SK-N-SH (cell line): ENCODE results near the gene MORN5. TPM values are rescaled to one million over a fixed set of nuclear protein-coding genes. Genes with fewer than 3 reads are reported as not detected.
"Not testable (repeated sequence)": the region's sequence is repeated elsewhere in the genome, so short reads cannot be mapped to it uniquely, and the experiment has no call there.

Experiments
- CTCF ChIA-PET: fragments of 300-600, 350-600 bp; formaldehyde crosslinking; extraction: SDS; loops from one replicate; lab custom pipeline; 2021; lab: Yijun Ruan, JAX
- POLR2A ChIA-PET: fragments of 350-600 bp; sonication (Branson Sonifier 250); formaldehyde crosslinking; extraction: SDS; loops from one replicate; lab custom pipeline; 2020; ENCODE audit warnings: antibody characterized with exemption, inconsistent platforms; lab: Yijun Ruan, JAX
- DNase-seq: peaks from one replicate; pipeline ENCODE4 v3.0.0; 2012
- H2AFZ ChIP-seq: fragments of 200-600 bp; sonication (generic); 2 replicates; pipeline ENCODE4 v1.8.1; 2016; ENCODE audit warnings: antibody characterized with exemption, mild to moderate bottlenecking, low read depth
- H3F3A ChIP-seq: fragments of 200-600 bp; sonication (generic); replicated peaks from 2 replicates; pipeline ENCODE3; 2016; ENCODE audit warnings: antibody characterized with exemption, mild to moderate bottlenecking; ENCODE audit not compliant: insufficient read depth
- H3K27ac ChIP-seq, 2 experiments: fragments of 200-500 bp in 1 of 2; fragments of 200-600 bp in 1 of 2; sonication (Bioruptor generic) in 1 of 2; sonication (generic), shearing (Covaris generic) in 1 of 2; 2 replicates each; pipeline versions ENCODE4 v1.5.1 to v1.6.1; 2014 to 2016; ENCODE audit warnings: low read depth in 2 of 2, inconsistent platforms in 1 of 2, low read length in 1 of 2, mild to moderate bottlenecking in 1 of 2, mixed read lengths in 1 of 2
- H3K27me3 ChIP-seq: fragments of 200-600 bp; sonication (generic), shearing (Covaris generic); 2 replicates; pipeline ENCODE4 v1.6.1; 2016; ENCODE audit warnings: mixed run types; ENCODE audit not compliant: insufficient read depth
- H3K36me3 ChIP-seq, 2 experiments: fragments of 200-500 bp in 1 of 2; fragments of 200-600 bp in 1 of 2; sonication (Bioruptor generic) in 1 of 2; sonication (generic) in 1 of 2; replicated peaks in 1 of 2; 2 replicates each; pipeline versions ENCODE3 to v1.5.1; 2014 to 2016; ENCODE audit warnings: low read length in 1 of 2, mild to moderate bottlenecking in 1 of 2; ENCODE audit not compliant: insufficient read depth in 2 of 2, control insufficient read depth in 1 of 2
- H3K4me1 ChIP-seq, 2 experiments: fragments of 200-500 bp in 1 of 2; fragments of 200-600 bp in 1 of 2; sonication (Bioruptor generic) in 1 of 2; sonication (generic), shearing (Covaris generic) in 1 of 2; 2 replicates each; pipeline versions ENCODE4 v1.5.1 to v1.6.1; 2014 to 2016; ENCODE audit warnings: low read depth in 1 of 2, low read length in 1 of 2, mixed run types in 1 of 2; ENCODE audit not compliant: insufficient read depth in 2 of 2, control insufficient read depth in 1 of 2
- H3K4me2 ChIP-seq: fragments of 200-600 bp; sonication (generic), shearing (Covaris generic); 2 replicates; pipeline ENCODE4 v1.6.1; 2017; ENCODE audit warnings: mixed run types
- H3K4me3 ChIP-seq, 2 experiments: fragments of 200-500 bp in 1 of 2; fragments of 200-600 bp in 1 of 2; sonication (Bioruptor generic) in 1 of 2; sonication (generic), shearing (Covaris generic) in 1 of 2; 2 replicates each; pipeline versions ENCODE4 v1.5.1 to v1.8.1; 2014 to 2016; ENCODE audit warnings: low read depth in 2 of 2, inconsistent platforms in 1 of 2, low read length in 1 of 2, mild to moderate bottlenecking in 1 of 2, mixed read lengths in 1 of 2, moderate library complexity in 1 of 2
- H3K79me2 ChIP-seq: fragments of 200-600 bp; sonication (generic); 2 replicates; pipeline ENCODE4 v1.8.1; 2017; ENCODE audit warnings: mild to moderate bottlenecking; ENCODE audit not compliant: insufficient read depth
- H3K9ac ChIP-seq: fragments of 200-600 bp; sonication (generic); 2 replicates; pipeline ENCODE4 v1.6.1; 2017; ENCODE audit warnings: mixed run types
- H3K9me2 ChIP-seq: fragments of 200-600 bp; sonication (generic); 2 replicates; pipeline ENCODE4 v1.6.1; 2017; ENCODE audit warnings: mixed run types
- H3K9me3 ChIP-seq: fragments of 200-600 bp; sonication (generic); 2 replicates; pipeline ENCODE4 v1.6.1; 2017; ENCODE audit warnings: mixed run types, mild to moderate bottlenecking, moderate library complexity
- H4K20me1 ChIP-seq: fragments of 200-600 bp; sonication (generic); 2 replicates; pipeline ENCODE4 v1.6.1; 2017; ENCODE audit warnings: mild to moderate bottlenecking, mixed run types; ENCODE audit not compliant: insufficient read depth
- CHD2 ChIP-seq: fragments of 150-350 bp; IDR thresholded peaks from 2 replicates; pipeline ENCODE4 v1.6.1; 2018; ENCODE audit warnings: low read length; ENCODE audit not compliant: partially characterized antibody
- CTCF ChIP-seq: fragments of 200-600 bp; sonication (generic); IDR thresholded peaks from 2 replicates; pipeline ENCODE4 v1.6.1; 2017; ENCODE audit warnings: antibody characterized with exemption, mild to moderate bottlenecking, moderate library complexity
- ELF1 ChIP-seq: IDR thresholded peaks from 2 replicates; pipeline ENCODE4 v1.4.0; 2012
- EZH2phosphoT487 ChIP-seq: fragments of 200-600 bp; sonication (generic); IDR thresholded peaks from 2 replicates; pipeline ENCODE4 v1.6.1; 2017; ENCODE audit warnings: low read depth, mixed run types, mild to moderate bottlenecking, antibody characterized with exemption, moderate library complexity, borderline replicate concordance
- FOSL2 ChIP-seq: IDR thresholded peaks from 2 replicates; pipeline ENCODE4 v1.4.0; 2012; ENCODE audit warnings: low read depth, mild to moderate bottlenecking, moderate library complexity, borderline replicate concordance
- FOXM1 ChIP-seq: IDR thresholded peaks from 2 replicates; pipeline ENCODE4 v1.4.0; 2012; ENCODE audit warnings: low read depth, mild to moderate bottlenecking
- GABPA ChIP-seq: IDR thresholded peaks from 2 replicates; pipeline ENCODE4 v1.4.0; 2012; ENCODE audit warnings: low read depth, mild to moderate bottlenecking
- GATA2 ChIP-seq: sonication (generic); formaldehyde crosslinking; IDR thresholded peaks from 2 replicates; pipeline ENCODE4 v1.5.0; 2020; ENCODE audit warnings: mild to moderate bottlenecking, missing genetic modification reagents
- JUND ChIP-seq: IDR thresholded peaks from 2 replicates; pipeline ENCODE4 v1.4.0; 2012
- MEF2A ChIP-seq: IDR thresholded peaks from 2 replicates; pipeline ENCODE4 v1.4.0; 2012; ENCODE audit warnings: low read depth, borderline replicate concordance
- MXI1 ChIP-seq: IDR thresholded peaks from 2 replicates; pipeline ENCODE4 v1.6.1; 2012; ENCODE audit warnings: mild to moderate bottlenecking, low read depth, low read length, improper control_type of control experiment
- NFIC ChIP-seq: IDR thresholded peaks from 2 replicates; pipeline ENCODE4 v1.4.0; 2012; ENCODE audit warnings: borderline replicate concordance
- NRF1 ChIP-seq: IDR thresholded peaks from 2 replicates; pipeline ENCODE4 v1.6.1; 2012; ENCODE audit warnings: low read depth, mild to moderate bottlenecking, low read length
- POLR2AphosphoS5 ChIP-seq: IDR thresholded peaks from 2 replicates; pipeline ENCODE4 v1.6.1; 2012; ENCODE audit warnings: low read depth, low read length
- RAD21 ChIP-seq: IDR thresholded peaks from 2 replicates; pipeline ENCODE4 v1.6.1; 2012; ENCODE audit warnings: mild to moderate bottlenecking, low read length
- RCOR1 ChIP-seq: fragments of 150-350 bp; IDR thresholded peaks from 2 replicates; pipeline ENCODE4 v1.6.1; 2017; ENCODE audit warnings: antibody characterized with exemption, low read length
- RXRA ChIP-seq: IDR thresholded peaks from 2 replicates; pipeline ENCODE4 v1.4.0; 2012; ENCODE audit warnings: low read depth, mild to moderate bottlenecking, borderline replicate concordance
- SIN3A ChIP-seq: IDR thresholded peaks from 2 replicates; pipeline ENCODE4 v1.6.1; 2012; ENCODE audit warnings: low read depth, mild to moderate bottlenecking, low read length, moderate library complexity, borderline replicate concordance
- TAF1 ChIP-seq: IDR thresholded peaks from 2 replicates; pipeline ENCODE4 v1.6.1; 2012; ENCODE audit warnings: low read depth, mild to moderate bottlenecking, low read length, moderate library complexity, borderline replicate concordance
- TEAD4 ChIP-seq: IDR thresholded peaks from 2 replicates; pipeline ENCODE4 v1.4.0; 2012; ENCODE audit warnings: mild to moderate bottlenecking, borderline replicate concordance; ENCODE audit not compliant: insufficient read depth
- WGBS: methylation state at CpG from one replicate; pipeline ENCODE4 v1.1.6; 2017; ENCODE audit warnings: low lambda C conversion rate; 5-methylcytosine and 5-hydroxymethylcytosine counted together
- polyA plus RNA-seq, 3 experiments: library from polyadenylated mRNA; depleted of rRNA; stranded (reverse); fragments of >200 nt; gene quantifications; 2 replicates each; pipeline ENCODE4 v1.2.3, GENCODE V29; 2012
- TF ChIP-seq, protein P1 (sequence below): IDR thresholded peaks from 2 replicates; pipeline ENCODE4 v1.4.0; 2012; ENCODE audit warnings: low read depth, borderline replicate concordance

Gene MORN5
- polyA plus RNA-seq, 1 of the 3 experiments (the other 2 are of a cell fraction), result not detected

- TF ChIP-seq RAD21, result no peak
- TF ChIP-seq TEAD4, result no peak
- TF ChIP-seq JUND, result no peak
- TF ChIP-seq TAF1, result no peak
- TF ChIP-seq GATA2 (CRISPR knock-in tag), result no peak
Measured at GRCh38 chr9:122116448-122117173, 43.1 kb upstream of the MORN5 start (continued).

DNA sequence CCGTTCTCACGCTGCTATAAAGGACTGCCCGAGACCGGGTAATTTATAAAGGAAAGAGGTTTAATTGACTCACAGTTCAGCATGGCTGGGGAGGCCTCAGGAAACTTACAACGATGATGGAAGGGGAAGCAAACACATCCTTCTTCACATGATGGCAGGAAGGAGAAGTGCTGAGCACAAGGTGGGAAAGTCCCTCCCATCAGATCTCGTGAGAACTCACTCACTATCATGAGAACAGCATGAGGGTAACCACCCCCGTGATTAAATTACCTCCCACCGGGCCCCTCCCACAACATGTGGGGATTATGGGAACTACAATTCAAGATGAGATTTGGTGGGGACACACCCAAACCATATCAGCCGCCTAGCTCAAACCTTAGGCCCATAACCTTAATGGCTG is 42.5 kb upstream of the MORN5 start:
- H3K4me2 ChIP-seq, H3K27me3 ChIP-seq, H3F3A ChIP-seq, H3K36me3 ChIP-seq, H3K79me2 ChIP-seq, H3K9me3 ChIP-seq, H2AFZ ChIP-seq, H3K4me1 ChIP-seq, H4K20me1 ChIP-seq, POLR2A ChIA-PET, H3K9ac ChIP-seq, DNase-seq, H3K9me2 ChIP-seq, H3K27ac ChIP-seq, H3K4me3 ChIP-seq: not testable (repeated sequence)
- 83% methylated on average over 9 of the region's 9 CpGs for WGBS
- CTCF ChIA-PET, result interaction anchor here (1.0 to 15.3 kb wide), 4 partner anchors 8 to 233 kb away, joined by 3 to 327 read pairs (median 8); no protein-coding TSS in a partner anchor

- Histone ChIP-seq H3K27me3 (peaks cover 9% of the 10 kb centered on the region; the same call in 1 of the 2 replicates), H3K4me2 (no peak overlapping the region), H3K79me2 (no peaks in the 10 kb centered on the region), H3K9me3 (no peaks in the 10 kb centered on the region), H3K36me3 (no peaks in the 10 kb centered on the region), H3K27ac (no peak overlapping the region), H3K9ac (no peak overlapping the region), H4K20me1 (no peaks in the 10 kb centered on the region), H3K4me3 (no peak overlapping the region), H2AFZ (no peak overlapping the region), H3K4me1 (peaks cover 0 to 6% of the 10 kb centered on the region in 2 experiments; a peak in 1 of 4 replicates), H3F3A (no peaks in the 10 kb centered on the region), H3K9me2 (no peaks in the 10 kb centered on the region)
- 50% methylated on average over 5 of the region's 5 CpGs for WGBS
- CTCF ChIA-PET, result interaction anchor here (0.7 to 15.3 kb wide), 4 partner anchors 20 to 232 kb away, joined by 3 to 327 read pairs (median 5); no protein-coding TSS in a partner anchor
- DNase-seq, result no peak
- TF ChIP-seq RCOR1, result no peak
- no peak for TF ChIP-seq CHD2
- TF ChIP-seq EZH2phosphoT487, result no peak
- TF ChIP-seq JUND, result no peak
- TF ChIP-seq FOXM1, result no peak
- TF ChIP-seq POLR2AphosphoS5, result no peak
- no peak for TF ChIP-seq CTCF
- TF ChIP-seq RXRA, result no peak
- no peak for TF ChIP-seq SIN3A
- TF ChIP-seq FOSL2, result no peak
- no peak for TF ChIP-seq GABPA
- no peak for TF ChIP-seq MEF2A
- TF ChIP-seq, protein P1, sequence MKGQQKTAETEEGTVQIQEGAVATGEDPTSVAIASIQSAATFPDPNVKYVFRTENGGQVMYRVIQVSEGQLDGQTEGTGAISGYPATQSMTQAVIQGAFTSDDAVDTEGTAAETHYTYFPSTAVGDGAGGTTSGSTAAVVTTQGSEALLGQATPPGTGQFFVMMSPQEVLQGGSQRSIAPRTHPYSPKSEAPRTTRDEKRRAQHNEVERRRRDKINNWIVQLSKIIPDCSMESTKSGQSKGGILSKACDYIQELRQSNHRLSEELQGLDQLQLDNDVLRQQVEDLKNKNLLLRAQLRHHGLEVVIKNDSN, result no peak
- no peak for TF ChIP-seq ELF1
- TF ChIP-seq NRF1, result no peak
- TF ChIP-seq GATA2 (CRISPR knock-in tag), result no peak
- no peak for TF ChIP-seq NFIC
- no peak for TF ChIP-seq MXI1
- POLR2A ChIA-PET, result no interaction called here
Measured at GRCh38 chr9:122118343-122119165, 41.2 kb upstream of the MORN5 start.
